Activated T-cell treated with anti-CD3 and anti-CD28 coated beads, Interleukin-2, amount 50 U/mL, for 72 hours (primary cell): ENCODE results near the gene HLA-B. TPM values are rescaled to one million over a fixed set of nuclear protein-coding genes. Genes with fewer than 3 reads are reported as not detected.
"Not testable (repeated sequence)": the region's sequence is repeated elsewhere in the genome, so short reads cannot be mapped to it uniquely, and the experiment has no call there.

Experiments
- ATAC-seq, 2 donors: fragments of 150-1000 bp; cut with Tn5 transposase; replicated peaks in 1 of 2; 2 replicates each; pipeline ENCODE4 v1.10.0; 2021; ENCODE audit warnings: moderate library complexity in 2 of 2, mild to moderate bottlenecking in 1 of 2
- DNase-seq, 2 donors: peaks; one replicate each; pipeline ENCODE4 v3.0.0; 2021 to 2022; ENCODE audit warnings: mixed read lengths in 1 of 2
- H3K27ac Mint-ChIP-seq: one replicate; pipeline ENCODE4 v1.8.0; 2022; ENCODE audit warnings: mild to moderate bottlenecking, moderate library complexity, mixed read lengths
- H3K27me3 Mint-ChIP-seq: one replicate; pipeline ENCODE4 v1.8.0; 2022; ENCODE audit warnings: low read depth, mixed read lengths
- H3K36me3 Mint-ChIP-seq, 2 donors: one replicate each; pipeline ENCODE4 v1.8.0; 2022; ENCODE audit warnings: mixed read lengths in 2 of 2, mild to moderate bottlenecking in 1 of 2; ENCODE audit not compliant: insufficient read depth in 2 of 2
- H3K4me1 Mint-ChIP-seq: one replicate; pipeline ENCODE4 v1.8.0; 2022; ENCODE audit warnings: low read depth, mixed read lengths
- H3K4me3 Mint-ChIP-seq, 2 donors: one replicate each; pipeline ENCODE4 v1.8.0; 2022; ENCODE audit warnings: mild to moderate bottlenecking in 2 of 2, mixed read lengths in 2 of 2, moderate library complexity in 2 of 2
- H3K9me3 Mint-ChIP-seq, 2 donors: one replicate each; pipeline ENCODE4 v1.8.0; 2022; ENCODE audit warnings: mixed read lengths in 2 of 2
- total RNA-seq, 2 donors: library from RNA; stranded (reverse); gene quantifications; one replicate each; pipeline ENCODE4 v1.2.3, GENCODE V29; 2022

HLA-B gene
- total RNA-seq, 2 donors from 2014 or later: 3,527 to 3,556 TPM

- ATAC-seq: peak; percentile 70 to 76
- peaks cover 0 to 7% of the 10 kb centered on the region in 2 donors for H3K36me3 Mint-ChIP-seq
- peak overlapping the region; percentile 42 for H3K27ac Mint-ChIP-seq
- H3K4me1 Mint-ChIP-seq: peaks cover 43% of the 10 kb centered on the region
- H3K4me3 Mint-ChIP-seq: peak overlapping the region in 1 of 2 donors; percentile 5
- no peaks in the 10 kb centered on the region for H3K27me3 Mint-ChIP-seq
- H3K9me3 Mint-ChIP-seq: no peaks in the 10 kb centered on the region
- DNase-seq: peak; percentile 82 to 89
Observed at GRCh38 chr6:31396422-31397152, 39.6 kb upstream of the HLA-B start.

GRCh38 chr6:31395832-31396231, 38.9 kb upstream of the HLA-B start:
- ATAC-seq: no peak
- Mint-ChIP-seq H3K27ac (no peak overlapping the region), H3K4me3 (no peak overlapping the region), H3K27me3 (no peaks in the 10 kb centered on the region), H3K36me3 (peaks cover 0 to 7% of the 10 kb centered on the region in 2 donors), H3K4me1 (peaks cover 36% of the 10 kb centered on the region), H3K9me3 (no peaks in the 10 kb centered on the region)
- no peak for DNase-seq

- H3K27me3 Mint-ChIP-seq: no peaks in the 10 kb centered on the region
- no peak overlapping the region for H3K4me3 Mint-ChIP-seq
- no peak overlapping the region for H3K27ac Mint-ChIP-seq
- no peak for DNase-seq
- no peaks in the 10 kb centered on the region for H3K36me3 Mint-ChIP-seq
- ATAC-seq: no peak
- H3K4me1 Mint-ChIP-seq: peaks cover 26% of the 10 kb centered on the region
- H3K9me3 Mint-ChIP-seq: no peaks in the 10 kb centered on the region
Observed at GRCh38 chr6:31394381-31394780, 37.4 kb upstream of the HLA-B start.

GRCh38 chr6:31393932-31394331, 37.0 kb upstream of the HLA-B start:
- ATAC-seq (no peak), DNase-seq (no peak)
- H3K27me3 Mint-ChIP-seq: no peaks in the 10 kb centered on the region
- H3K9me3 Mint-ChIP-seq: no peaks in the 10 kb centered on the region
- H3K27ac Mint-ChIP-seq: no peak overlapping the region
- H3K4me3 Mint-ChIP-seq: no peak overlapping the region
- H3K36me3 Mint-ChIP-seq: no peaks in the 10 kb centered on the region
- H3K4me1 Mint-ChIP-seq: peaks cover 21% of the 10 kb centered on the region

- H3K4me1 Mint-ChIP-seq, H3K9me3 Mint-ChIP-seq, H3K27me3 Mint-ChIP-seq, ATAC-seq, H3K36me3 Mint-ChIP-seq, H3K4me3 Mint-ChIP-seq, H3K27ac Mint-ChIP-seq, DNase-seq: not testable (repeated sequence)
Observed at GRCh38 chr6:31389802-31390132, 32.8 kb upstream of the HLA-B start.

GRCh38 chr6:31388916-31389801, 32.2 kb upstream of the HLA-B start:
- peak in 1 of 2 donors; percentile 19 for ATAC-seq

GRCh38 chr6:31386977-31387376, 30.0 kb upstream of the HLA-B start:
- Mint-ChIP-seq H3K4me3 (no peak overlapping the region), H3K9me3 (no peaks in the 10 kb centered on the region), H3K36me3 (no peaks in the 10 kb centered on the region), H3K27ac (no peak overlapping the region), H3K27me3 (peaks cover 4% of the 10 kb centered on the region), H3K4me1 (no peaks in the 10 kb centered on the region)
- no peak for DNase-seq
- ATAC-seq: no peak

More at GRCh38 chr6:31388916-31389801, 32.2 kb upstream of the HLA-B start:
- not testable (repeated sequence) for H3K4me1 Mint-ChIP-seq, DNase-seq, H3K27ac Mint-ChIP-seq, H3K36me3 Mint-ChIP-seq, H3K9me3 Mint-ChIP-seq, H3K27me3 Mint-ChIP-seq, H3K4me3 Mint-ChIP-seq

GRCh38 chr6:31386099-31386498, 29.1 kb upstream of the HLA-B start:
- peaks cover 13% of the 10 kb centered on the region for H3K27me3 Mint-ChIP-seq
- no peak overlapping the region for H3K4me3 Mint-ChIP-seq
- H3K27ac Mint-ChIP-seq: no peak overlapping the region
- ATAC-seq (no peak), DNase-seq (no peak)
- H3K4me1 Mint-ChIP-seq: no peaks in the 10 kb centered on the region
- H3K9me3 Mint-ChIP-seq: no peaks in the 10 kb centered on the region
- no peaks in the 10 kb centered on the region for H3K36me3 Mint-ChIP-seq

GRCh38 chr6:31385041-31385440, 28.1 kb upstream of the HLA-B start:
- no peaks in the 10 kb centered on the region for H3K4me1 Mint-ChIP-seq
- ATAC-seq: no peak
- no peak for DNase-seq

GRCh38 chr6:31383149-31383548, 26.2 kb upstream of the HLA-B start:
- no peaks in the 10 kb centered on the region for H3K36me3 Mint-ChIP-seq
- peaks cover 39% of the 10 kb centered on the region for H3K27me3 Mint-ChIP-seq
- H3K27ac Mint-ChIP-seq: no peak overlapping the region
- ATAC-seq (peak; percentile 75 to 95), DNase-seq (peak in 1 of 2 donors; percentile 25)
- H3K9me3 Mint-ChIP-seq: no peaks in the 10 kb centered on the region
- no peaks in the 10 kb centered on the region for H3K4me1 Mint-ChIP-seq
- no peak overlapping the region for H3K4me3 Mint-ChIP-seq

More at GRCh38 chr6:31385041-31385440, 28.1 kb upstream of the HLA-B start:
- no peaks in the 10 kb centered on the region for H3K36me3 Mint-ChIP-seq
- no peak overlapping the region for H3K27ac Mint-ChIP-seq
- no peak overlapping the region for H3K4me3 Mint-ChIP-seq
- H3K27me3 Mint-ChIP-seq: peaks cover 23% of the 10 kb centered on the region
- H3K9me3 Mint-ChIP-seq: no peaks in the 10 kb centered on the region

GRCh38 chr6:31381666-31382065, 24.7 kb upstream of the HLA-B start:
- Mint-ChIP-seq H3K36me3 (no peaks in the 10 kb centered on the region), H3K27ac (no peak overlapping the region)
- ATAC-seq: no peak

GRCh38 chr6:31379850-31380249, 22.9 kb upstream of the HLA-B start:
- DNase-seq: no peak
- Mint-ChIP-seq H3K4me1 (no peaks in the 10 kb centered on the region), H3K27me3 (peaks cover 39% of the 10 kb centered on the region), H3K9me3 (no peaks in the 10 kb centered on the region), H3K27ac (no peak overlapping the region), H3K4me3 (no peak overlapping the region), H3K36me3 (no peaks in the 10 kb centered on the region)
- ATAC-seq: no peak

More at GRCh38 chr6:31381666-31382065, 24.7 kb upstream of the HLA-B start:
- DNase-seq: no peak
- H3K4me3 Mint-ChIP-seq: no peak overlapping the region
- no peaks in the 10 kb centered on the region for H3K4me1 Mint-ChIP-seq
- no peaks in the 10 kb centered on the region for H3K9me3 Mint-ChIP-seq
- H3K27me3 Mint-ChIP-seq: peaks cover 39% of the 10 kb centered on the region

- DNase-seq (no peak), ATAC-seq (no peak)
- H3K27me3 Mint-ChIP-seq: peaks cover 39% of the 10 kb centered on the region
- H3K27ac Mint-ChIP-seq: no peak overlapping the region
- H3K4me1 Mint-ChIP-seq: no peaks in the 10 kb centered on the region
- no peaks in the 10 kb centered on the region for H3K36me3 Mint-ChIP-seq
- no peaks in the 10 kb centered on the region for H3K9me3 Mint-ChIP-seq
- H3K4me3 Mint-ChIP-seq: no peak overlapping the region
Observed at GRCh38 chr6:31378721-31379103, 21.7 kb upstream of the HLA-B start.
